Pancreas (tissue), 10 donors: Measurements from ENCODE around the gene XYLT1. TPM values are rescaled to one million over a fixed set of nuclear protein-coding genes. Genes with fewer than 3 reads are reported as not detected.

Source experiments
- ATAC-seq, 4 donors: fragments of 200-7000 bp; cut with Tn5 transposase; one replicate each; pipeline versions ENCODE4 v1.8.0 to v1.9.1; 2020; ENCODE audit warnings: mild to moderate bottlenecking in 4 of 4, moderate library complexity in 4 of 4
- DNase-seq, 6 donors: peaks; one replicate each; pipeline ENCODE4 v3.0.0-alpha.2; 2020
- FAIRE-seq: peaks from 2 replicates; lab custom pipeline; 2012; peaks lifted over from hg19 to GRCh38; lab: Jason Lieb, UNC
- H3K27ac ChIP-seq, 4 donors: fragments of 200-600 bp; sonication (generic); 1 replicate in 3 of 4; 2 replicates in 1 of 4; pipeline versions ENCODE4 v1.5.0 to v1.8.0; 2020
- H3K27me3 ChIP-seq, 4 donors: fragments of 200-600 bp; one replicate each; pipeline ENCODE4 v1.8.0; 2021
- H3K36me3 ChIP-seq, 3 donors: fragments of 200-600 bp; sonication (generic) in 1 of 3; one replicate each; pipeline versions ENCODE4 v1.5.0 to v1.8.0; 2020 to 2021
- H3K4me1 ChIP-seq, 3 donors: fragments of 200-600 bp; one replicate each; pipeline ENCODE4 v1.8.0; 2021
- H3K4me3 ChIP-seq, 4 donors: fragments of 200-600 bp; sonication (generic) in 2 of 4; one replicate each; pipeline versions ENCODE4 v1.5.0 to v1.8.0; 2020 to 2021
- H3K9me3 ChIP-seq, 4 donors: fragments of 200-600 bp; one replicate each; pipeline ENCODE4 v1.8.0; 2021
- CTCF ChIP-seq, 4 donors: fragments of 200-600 bp; sonication (generic) in 3 of 4; IDR thresholded peaks; one replicate each; pipeline versions ENCODE4 v1.5.0 to v1.8.0; 2021; ENCODE audit warnings: antibody characterized with exemption in 4 of 4
- WGBS, 2 donors: extraction: QIAGEN DNeasy Blood & Tissue Kit; methylation state at CpG; one replicate each; pipeline ENCODE4 v1.1.7; 2013; 5-methylcytosine and 5-hydroxymethylcytosine counted together
- intact Hi-C, 3 donors: fragments of 100-400 bp; cut with DNase I; formaldehyde crosslinking; loops; one replicate each; pipeline versions ENCODE4 v1.11.1 to v1.14.2; 2022
- polyA plus RNA-seq, 2 donors: library from polyadenylated mRNA; stranded (reverse); fragments of 200-250 nt; gene quantifications; one replicate each; pipeline ENCODE4 v1.2.3, GENCODE V29; 2013
- total RNA-seq, 6 donors: library from RNA; stranded (reverse); fragmentation: NEBNext Ultra II Directional in 4 of 6; extraction: Animal tissue kit (Norgen Biotek cat#: 25700) in 4 of 6; gene quantifications; one replicate each; pipeline versions ENCODE4 v1.2.1 to v1.2.4, GENCODE V29; 2021 to 2023
- donor health status: healthy with polysubstance abuse.
- donor health status: DM: no; HTN: no; CAD: no; lungs with moderate emphysema.
- donor health status: DM: no; HTN: no; CAD: no.
- donor health status: control.
- donor health status: control.
- donor health status: Bipolar disorder and iron deficiency.
- donor health status: DM: yes; HTN: yes; CAD: no.
- donor health status: DM: no; HTN: no; CAD: no.
- donor health status: DM: no; HTN: no; CAD: no.
- donor health status: DM: yes; HTN: yes; CAD: no.

XYLT1 gene
- total and polyA plus RNA-seq, 8 donors: 1.6 to 8.2 (median 4.6) TPM

GRCh38 chr16:17437127-17437720 lies 33.5 kb downstream of the XYLT1 start:
- no peaks in the 10 kb centered on the region for H3K27me3 ChIP-seq
- H3K4me3 ChIP-seq: no peak overlapping the region
- 46 to 49% methylated on average over 13 of the region's 13 CpGs for WGBS, 2 donors
- no peaks in the 10 kb centered on the region for H3K4me1 ChIP-seq
- intact Hi-C loops: no loop called here
- H3K27ac ChIP-seq: no peak overlapping the region
- TF ChIP-seq CTCF (IDR thresholded peaks at IDR 0.05): no peak
- H3K36me3 ChIP-seq: no peaks in the 10 kb centered on the region
- no peak for DNase-seq
- ATAC-seq: peak in 1 of 4 donors; percentile 19
- H3K9me3 ChIP-seq: no peaks in the 10 kb centered on the region
- no peak for FAIRE-seq

- ATAC-seq (no peak), FAIRE-seq (no peak), DNase-seq (no peak)
- 93% methylated on average over 5 of the region's 5 CpGs for WGBS, 2 donors
- Histone ChIP-seq H3K27me3 (no peaks in the 10 kb centered on the region), H3K27ac (no peak overlapping the region), H3K4me3 (no peak overlapping the region), H3K4me1 (no peaks in the 10 kb centered on the region), H3K9me3 (no peaks in the 10 kb centered on the region), H3K36me3 (no peaks in the 10 kb centered on the region)
- no peak for TF ChIP-seq CTCF (IDR thresholded peaks at IDR 0.05)
- intact Hi-C loops: no loop called here
Observed at GRCh38 chr16:17435318-17435717, 35.4 kb downstream of the XYLT1 start.

GRCh38 chr16:17433577-17434451 lies 36.9 kb downstream of the XYLT1 start:
- H3K36me3 ChIP-seq: no peaks in the 10 kb centered on the region
- no peak overlapping the region for H3K27ac ChIP-seq
- intact Hi-C loops: no loop called here
- no peaks in the 10 kb centered on the region for H3K9me3 ChIP-seq
- no peak for FAIRE-seq
- no peak overlapping the region for H3K4me3 ChIP-seq
- no peaks in the 10 kb centered on the region for H3K4me1 ChIP-seq
- ATAC-seq: peak in 1 of 4 donors; percentile 45
- 84 to 85% methylated on average over 13 of the region's 13 CpGs for WGBS, 2 donors
- TF ChIP-seq CTCF (IDR thresholded peaks at IDR 0.05): no peak
- DNase-seq: no peak
- no peaks in the 10 kb centered on the region for H3K27me3 ChIP-seq

- no peak overlapping the region for H3K27ac ChIP-seq
- no peak for TF ChIP-seq CTCF (IDR thresholded peaks at IDR 0.05)
- 86 to 89% methylated on average over 12 of the region's 12 CpGs for WGBS, 2 donors
Observed at GRCh38 chr16:17432901-17433576, 37.7 kb downstream of the XYLT1 start.

More at GRCh38 chr16:17432901-17433576, 37.7 kb downstream of the XYLT1 start:
- Histone ChIP-seq H3K36me3 (no peaks in the 10 kb centered on the region), H3K27me3 (no peaks in the 10 kb centered on the region), H3K9me3 (no peaks in the 10 kb centered on the region), H3K4me3 (no peak overlapping the region), H3K4me1 (no peaks in the 10 kb centered on the region)
- ATAC-seq: no peak
- intact Hi-C loops: no loop called here
- FAIRE-seq: no peak
- no peak for DNase-seq
